GM12878 (cell line): ENCODE data around the gene USPL1. TPM values are rescaled to one million over a fixed set of nuclear protein-coding genes. Genes with fewer than 3 reads are reported as not detected.

Source experiments
- ATAC-seq: fragments of 200-7000 bp; cut with Tn5 transposase; 3 replicates; pipeline ENCODE4 v1.9.1; 2020; ENCODE audit warnings: mild to moderate bottlenecking, moderate library complexity
- BruUV-seq: library from RNA; stranded (reverse); fragments of 400-500 nt; replicated peaks from 2 replicates; lab custom pipeline; 2021; lab: Mats Ljungman, UMichigan
- CTCF ChIA-PET: fragments of 300-600 bp; sonication (Branson Sonifier 250); formaldehyde crosslinking; extraction: SDS; loops from one replicate; lab custom pipeline; 2021; ENCODE audit warnings: inconsistent platforms; lab: Yijun Ruan, JAX
- POLR2A ChIA-PET: fragments of 350-600 bp; formaldehyde crosslinking; extraction: SDS; loops from one replicate; lab custom pipeline; 2021; ENCODE audit warnings: inconsistent platforms; lab: Charles Lee
- RAD21 ChIA-PET: fragments of 300-600 bp; sonication (Branson Sonifier 250); formaldehyde crosslinking; loops from one replicate; lab custom pipeline; 2023; ENCODE audit warnings: antibody characterized with exemption; ENCODE audit not compliant: unreplicated experiment; lab: Charles Lee
- SMC1A ChIA-PET: fragments of 300-600 bp; sonication (Branson Sonifier 250); formaldehyde crosslinking; loops from one replicate; lab custom pipeline; 2023; ENCODE audit not compliant: unreplicated experiment, uncharacterized antibody; lab: Charles Lee
- DNase-seq: peaks from one replicate; pipeline ENCODE4 v3.0.0-alpha.2; 2011; ENCODE audit warnings: low read depth, low spot score
- FAIRE-seq: peaks from 3 replicates; lab custom pipeline; 2011; peaks lifted over from hg19 to GRCh38; lab: Jason Lieb, UNC
- H2AFZ ChIP-seq: 2 replicates; pipeline ENCODE4 v1.6.0; 2011; ENCODE audit warnings: low read depth, low read length, control low read depth; ENCODE audit not compliant: control insufficient read depth
- H3K27ac ChIP-seq: 2 replicates; pipeline ENCODE4 v1.5.1; 2011; ENCODE audit warnings: control low read depth; ENCODE audit not compliant: control insufficient read depth, insufficient read depth
- H3K27me3 ChIP-seq, 2 experiments: replicated peaks in 1 of 2; 2 replicates each; pipeline versions ENCODE4 v1.6.0 to v1.6.1; 2011; ENCODE audit warnings: low read length in 1 of 2; ENCODE audit not compliant: control insufficient read depth in 2 of 2, insufficient read depth in 2 of 2
- H3K36me3 ChIP-seq, 2 experiments: 2 replicates each; pipeline ENCODE4 v1.5.1; 2011; ENCODE audit warnings: low read length in 1 of 2; ENCODE audit not compliant: control insufficient read depth in 2 of 2, insufficient read depth in 2 of 2
- H3K4me1 ChIP-seq: 2 replicates; pipeline ENCODE4 v1.6.1; 2011; ENCODE audit warnings: mild to moderate bottlenecking, low read length, moderate library complexity, mixed read lengths; ENCODE audit not compliant: control insufficient read depth, insufficient read depth
- H3K4me2 ChIP-seq: 2 replicates; pipeline ENCODE4 v1.6.0; 2011; ENCODE audit warnings: control low read depth; ENCODE audit not compliant: control insufficient read depth, insufficient read depth
- H3K4me3 ChIP-seq: fragments of 200-600 bp; sonication (generic); 2 replicates; pipeline ENCODE4 v1.5.1; 2016
- H3K79me2 ChIP-seq: 2 replicates; pipeline ENCODE4 v1.6.0; 2011; ENCODE audit warnings: low read length; ENCODE audit not compliant: control insufficient read depth, insufficient read depth
- H3K9ac ChIP-seq: 2 replicates; pipeline ENCODE4 v1.8.0; 2011; ENCODE audit warnings: low read length, control low read depth, mixed read lengths; ENCODE audit not compliant: control insufficient read depth, insufficient read depth
- H3K9me3 ChIP-seq: replicated peaks from 3 replicates; pipeline ENCODE4 v1.5.1; 2011; ENCODE audit warnings: mild to moderate bottlenecking, low read length; ENCODE audit not compliant: control insufficient read depth, insufficient read depth
- H4K20me1 ChIP-seq: 2 replicates; pipeline ENCODE4 v1.6.0; 2011; ENCODE audit not compliant: control insufficient read depth, insufficient read depth
- BHLHE40 ChIP-seq, 2 experiments: fragments of 450-650 bp in 1 of 2; IDR thresholded peaks; 2 replicates each; pipeline ENCODE4 v1.6.1; 2011 to 2017; ENCODE audit warnings: low read depth in 2 of 2, borderline replicate concordance in 1 of 2, improper control_type of control experiment in 1 of 2, low read length in 1 of 2, mild to moderate bottlenecking in 1 of 2
- CHD2 ChIP-seq: IDR thresholded peaks from 2 replicates; pipeline ENCODE4 v1.6.1; 2011; ENCODE audit warnings: low read depth, low read length, improper control_type of control experiment, borderline replicate concordance
- FOS ChIP-seq: IDR thresholded peaks from 3 replicates; pipeline ENCODE4 v1.6.1; 2011; ENCODE audit warnings: borderline replicate concordance; ENCODE audit not compliant: insufficient read length; ENCODE audit errors: extremely low read depth
- FOXK2 ChIP-seq: fragments of 450-650 bp; IDR thresholded peaks from 2 replicates; pipeline ENCODE4 v1.6.1; 2017; ENCODE audit warnings: mild to moderate bottlenecking, moderate library complexity
- IKZF1 ChIP-seq: fragments of 450-650 bp; conservative IDR thresholded peaks from 2 replicates; pipeline ENCODE4 v1.6.1; 2017; ENCODE audit warnings: antibody characterized with exemption, mild to moderate bottlenecking
- JUNB ChIP-seq: IDR thresholded peaks from 2 replicates; pipeline ENCODE4 v1.6.1; 2016; ENCODE audit warnings: antibody characterized with exemption, mild to moderate bottlenecking
- NR2C1 ChIP-seq: fragments of 450-650 bp; IDR thresholded peaks from 2 replicates; pipeline ENCODE4 v1.6.1; 2017; ENCODE audit warnings: antibody characterized with exemption, mild to moderate bottlenecking, moderate library complexity
- NR2C2 ChIP-seq: IDR thresholded peaks from 2 replicates; pipeline ENCODE4 v1.6.1; 2011; ENCODE audit warnings: borderline replicate concordance, low read depth; ENCODE audit not compliant: control insufficient read depth, insufficient read length
- SPI1 ChIP-seq: IDR thresholded peaks from 2 replicates; pipeline ENCODE4 v1.6.1; 2011; ENCODE audit warnings: low read depth, mild to moderate bottlenecking, low read length, moderate library complexity, borderline replicate concordance; ENCODE audit not compliant: insufficient read depth
- ZBED1 ChIP-seq: IDR thresholded peaks from 2 replicates; pipeline ENCODE4 v1.6.1; 2016; ENCODE audit warnings: borderline replicate concordance
- ZZZ3 ChIP-seq: IDR thresholded peaks from 2 replicates; pipeline ENCODE4 v1.6.1; 2011; ENCODE audit warnings: low read depth; ENCODE audit not compliant: control insufficient read depth, insufficient read length
- WGBS: methylation state at CpG from one replicate; pipeline ENCODE4 v1.1.6; 2016; ENCODE audit warnings: low lambda C conversion rate; ENCODE audit not compliant: insufficient replicate concordance, insufficient coverage; ENCODE audit errors: missing lambda C conversion rate; 5-methylcytosine and 5-hydroxymethylcytosine counted together
- in situ Hi-C: fragments of 300-500 bp; cut with MboI; formaldehyde crosslinking; loops from 9 replicates; pipeline ENCODE4 v1.14.3; 2018; ENCODE audit warnings: mixed read lengths
- intact Hi-C: fragments of 100-400 bp; cut with micrococcal nuclease; formaldehyde crosslinking; loops from one replicate; pipeline ENCODE4 v1.14.2; 2022; ENCODE audit not compliant: unreplicated experiment
- polyA plus RNA-seq, 11 experiments: library from polyadenylated mRNA; depleted of rRNA in 4 of 11; unstranded in 6 of 11; stranded (reverse) in 5 of 11; fragments of >200 nt; fragmentation: Nextera tagmentation in 4 of 11; fragmentation: Illumina TruSeq in 1 of 11; extraction: Ambion mirVana in 4 of 11; extraction: Trizol in 1 of 11; gene quantifications; 1 replicate in 1 of 11; 2 replicates in 10 of 11; pipeline versions ENCODE4 v1.2.1 to v1.2.3, GENCODE V29; 2011 to 2016; ENCODE audit warnings: inconsistent platforms in 2 of 11, missing spikeins in 2 of 11, low read depth in 1 of 11
- total RNA-seq, 4 experiments: library from RNA; depleted of rRNA in 3 of 4; stranded (reverse); fragments of >200 nt in 3 of 4; fragmentation: Illumina TruSeq in 1 of 4; extraction: Trizol in 1 of 4; gene quantifications; 2 replicates each; pipeline versions ENCODE4 v1.2.1 to v1.2.3, GENCODE V29; 2013 to 2021
- TF ChIP-seq, protein P1 (sequence below): fragments of 450-650 bp; IDR thresholded peaks from 2 replicates; pipeline ENCODE4 v1.6.1; 2017; ENCODE audit warnings: mild to moderate bottlenecking, moderate library complexity
- TF ChIP-seq, protein P2 (sequence below): IDR thresholded peaks from 2 replicates; pipeline ENCODE4 v1.6.1; 2012; ENCODE audit warnings: low read depth, low read length, improper control_type of control experiment
- TF ChIP-seq, protein P3 (sequence below): IDR thresholded peaks from 2 replicates; pipeline ENCODE4 v1.6.1; 2011; ENCODE audit warnings: mild to moderate bottlenecking, low read depth, low read length, moderate library complexity; ENCODE audit not compliant: insufficient replicate concordance

Gene USPL1
- total and polyA plus RNA-seq, 10 of the 15 experiments (the other 5 are each of a cell fraction or from before 2014, with no cell fraction given) = 7.9 to 23.2 (median 15.8) TPM

DNA sequence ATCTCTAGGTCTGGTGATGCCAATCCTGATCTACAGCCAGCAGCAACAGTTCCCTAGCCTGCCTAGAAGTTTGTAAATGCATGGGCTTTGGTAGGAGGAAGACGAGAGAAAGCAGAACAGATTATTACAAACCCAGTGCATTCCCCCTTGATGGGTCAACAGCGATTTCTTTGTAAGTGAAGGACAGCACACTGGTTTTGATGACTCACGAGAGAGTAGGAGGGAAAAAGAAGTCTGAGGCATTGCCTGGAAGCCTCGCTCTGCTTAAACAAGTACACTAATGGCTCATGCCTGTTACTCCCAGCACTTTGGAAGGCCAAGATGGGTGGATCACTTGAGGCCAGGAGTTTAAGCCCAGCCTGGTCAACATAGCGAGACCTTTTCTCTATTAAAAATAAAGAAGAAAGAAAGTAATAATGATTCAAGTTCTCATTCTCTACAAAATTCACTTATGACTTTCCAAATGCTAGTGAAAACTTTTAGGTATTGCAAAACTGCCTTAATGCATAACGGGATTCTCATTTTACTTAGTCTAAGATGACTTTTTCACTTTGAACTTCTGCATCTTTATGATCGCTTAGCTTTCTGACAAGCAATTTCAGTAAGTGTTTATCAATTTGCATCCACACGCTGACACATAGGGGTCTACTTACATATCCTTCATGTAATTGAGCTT, 47.7 kb upstream of the USPL1 start:
- Histone ChIP-seq H3K27ac (no peak overlapping the region), H3K9ac (no peak overlapping the region), H4K20me1 (no peaks in the 10 kb centered on the region), H3K27me3 (no peaks in the 10 kb centered on the region), H3K79me2 (no peaks in the 10 kb centered on the region), H3K4me3 (no peak overlapping the region), H3K9me3 (no peaks in the 10 kb centered on the region), H2AFZ (no peak overlapping the region; the same call in 1 of the 2 replicates), H3K4me1 (peaks cover 13% of the 10 kb centered on the region; the same call in 1 of the 2 replicates), H3K36me3 (no peaks in the 10 kb centered on the region), H3K4me2 (no peak overlapping the region)
- no peak for DNase-seq
- WGBS = 69% methylated on average over 8 of the region's 8 CpGs
- in situ Hi-C loops (no loop called here), intact Hi-C loops (loop anchor here (5.0 kb wide), 2 partner anchors 102 to 163 kb away; no protein-coding TSS in a partner anchor)
- no TSS peak for BruUV-seq
- RAD21 ChIA-PET = interaction anchor here (1.0 kb wide), 1 partner anchor 10 kb away, joined by 3 read pairs; no protein-coding TSS in a partner anchor
- no peak for FAIRE-seq
- SMC1A ChIA-PET = interaction anchor here (1.2 to 2.7 kb wide), 4 partner anchors 12 to 438 kb away, joined by 3 to 9 read pairs (median 4); no protein-coding TSS in a partner anchor
- POLR2A ChIA-PET = no interaction called here
- CTCF ChIA-PET = interaction anchor here (0.9 to 2.0 kb wide), 3 partner anchors 11 to 18 kb away, joined by 3 to 8 read pairs (median 4); no protein-coding TSS in a partner anchor
- no peak for ATAC-seq
- TF ChIP-seq SPI1 = no peak
- TF ChIP-seq, protein P1, sequence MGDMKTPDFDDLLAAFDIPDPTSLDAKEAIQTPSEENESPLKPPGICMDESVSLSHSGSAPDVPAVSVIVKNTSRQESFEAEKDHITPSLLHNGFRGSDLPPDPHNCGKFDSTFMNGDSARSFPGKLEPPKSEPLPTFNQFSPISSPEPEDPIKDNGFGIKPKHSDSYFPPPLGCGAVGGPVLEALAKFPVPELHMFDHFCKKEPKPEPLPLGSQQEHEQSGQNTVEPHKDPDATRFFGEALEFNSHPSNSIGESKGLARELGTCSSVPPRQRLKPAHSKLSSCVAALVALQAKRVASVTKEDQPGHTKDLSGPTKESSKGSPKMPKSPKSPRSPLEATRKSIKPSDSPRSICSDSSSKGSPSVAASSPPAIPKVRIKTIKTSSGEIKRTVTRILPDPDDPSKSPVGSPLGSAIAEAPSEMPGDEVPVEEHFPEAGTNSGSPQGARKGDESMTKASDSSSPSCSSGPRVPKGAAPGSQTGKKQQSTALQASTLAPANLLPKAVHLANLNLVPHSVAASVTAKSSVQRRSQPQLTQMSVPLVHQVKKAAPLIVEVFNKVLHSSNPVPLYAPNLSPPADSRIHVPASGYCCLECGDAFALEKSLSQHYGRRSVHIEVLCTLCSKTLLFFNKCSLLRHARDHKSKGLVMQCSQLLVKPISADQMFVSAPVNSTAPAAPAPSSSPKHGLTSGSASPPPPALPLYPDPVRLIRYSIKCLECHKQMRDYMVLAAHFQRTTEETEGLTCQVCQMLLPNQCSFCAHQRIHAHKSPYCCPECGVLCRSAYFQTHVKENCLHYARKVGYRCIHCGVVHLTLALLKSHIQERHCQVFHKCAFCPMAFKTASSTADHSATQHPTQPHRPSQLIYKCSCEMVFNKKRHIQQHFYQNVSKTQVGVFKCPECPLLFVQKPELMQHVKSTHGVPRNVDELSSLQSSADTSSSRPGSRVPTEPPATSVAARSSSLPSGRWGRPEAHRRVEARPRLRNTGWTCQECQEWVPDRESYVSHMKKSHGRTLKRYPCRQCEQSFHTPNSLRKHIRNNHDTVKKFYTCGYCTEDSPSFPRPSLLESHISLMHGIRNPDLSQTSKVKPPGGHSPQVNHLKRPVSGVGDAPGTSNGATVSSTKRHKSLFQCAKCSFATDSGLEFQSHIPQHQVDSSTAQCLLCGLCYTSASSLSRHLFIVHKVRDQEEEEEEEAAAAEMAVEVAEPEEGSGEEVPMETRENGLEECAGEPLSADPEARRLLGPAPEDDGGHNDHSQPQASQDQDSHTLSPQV = no peak
- TF ChIP-seq JUNB = no peak
- no peak for TF ChIP-seq FOS
- TF ChIP-seq NR2C1 = no peak
- TF ChIP-seq, protein P2, sequence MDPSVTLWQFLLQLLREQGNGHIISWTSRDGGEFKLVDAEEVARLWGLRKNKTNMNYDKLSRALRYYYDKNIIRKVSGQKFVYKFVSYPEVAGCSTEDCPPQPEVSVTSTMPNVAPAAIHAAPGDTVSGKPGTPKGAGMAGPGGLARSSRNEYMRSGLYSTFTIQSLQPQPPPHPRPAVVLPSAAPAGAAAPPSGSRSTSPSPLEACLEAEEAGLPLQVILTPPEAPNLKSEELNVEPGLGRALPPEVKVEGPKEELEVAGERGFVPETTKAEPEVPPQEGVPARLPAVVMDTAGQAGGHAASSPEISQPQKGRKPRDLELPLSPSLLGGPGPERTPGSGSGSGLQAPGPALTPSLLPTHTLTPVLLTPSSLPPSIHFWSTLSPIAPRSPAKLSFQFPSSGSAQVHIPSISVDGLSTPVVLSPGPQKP = no peak
- no peak for TF ChIP-seq ZBED1
- no peak for TF ChIP-seq NR2C2
- TF ChIP-seq CHD2 = no peak
- TF ChIP-seq ZZZ3 = no peak
- TF ChIP-seq, protein P3, sequence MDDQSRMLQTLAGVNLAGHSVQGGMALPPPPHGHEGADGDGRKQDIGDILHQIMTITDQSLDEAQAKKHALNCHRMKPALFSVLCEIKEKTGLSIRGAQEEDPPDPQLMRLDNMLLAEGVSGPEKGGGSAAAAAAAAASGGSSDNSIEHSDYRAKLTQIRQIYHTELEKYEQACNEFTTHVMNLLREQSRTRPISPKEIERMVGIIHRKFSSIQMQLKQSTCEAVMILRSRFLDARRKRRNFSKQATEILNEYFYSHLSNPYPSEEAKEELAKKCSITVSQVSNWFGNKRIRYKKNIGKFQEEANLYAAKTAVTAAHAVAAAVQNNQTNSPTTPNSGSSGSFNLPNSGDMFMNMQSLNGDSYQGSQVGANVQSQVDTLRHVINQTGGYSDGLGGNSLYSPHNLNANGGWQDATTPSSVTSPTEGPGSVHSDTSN = no peak
- TF ChIP-seq BHLHE40 (IDR thresholded peaks at IDR 0.05; ENCODE audit: borderline replicate concordance in 1 of 2, low read depth in 2 of 2, low read length in 1 of 2) = no peak
- no peak for TF ChIP-seq FOXK2
- TF ChIP-seq IKZF1 = no peak
